Skin of body (tissue), 2 donors: Measurements from ENCODE around the gene NPL. TPM values are rescaled to one million over a fixed set of nuclear protein-coding genes. Genes with fewer than 3 reads are reported as not detected.

Experiments used
- DNase-seq: peaks from one replicate; lab custom pipeline; 2025; lab: John Stamatoyannopoulos, UW
- total RNA-seq: library from RNA; depleted of rRNA; stranded (reverse); fragments of >200 nt; gene quantifications from one replicate; pipeline ENCODE4 v1.2.3, GENCODE V29; 2014

The NPL gene
- total RNA-seq, 1 donor from 2014 or later: 48.0 TPM

DNA sequence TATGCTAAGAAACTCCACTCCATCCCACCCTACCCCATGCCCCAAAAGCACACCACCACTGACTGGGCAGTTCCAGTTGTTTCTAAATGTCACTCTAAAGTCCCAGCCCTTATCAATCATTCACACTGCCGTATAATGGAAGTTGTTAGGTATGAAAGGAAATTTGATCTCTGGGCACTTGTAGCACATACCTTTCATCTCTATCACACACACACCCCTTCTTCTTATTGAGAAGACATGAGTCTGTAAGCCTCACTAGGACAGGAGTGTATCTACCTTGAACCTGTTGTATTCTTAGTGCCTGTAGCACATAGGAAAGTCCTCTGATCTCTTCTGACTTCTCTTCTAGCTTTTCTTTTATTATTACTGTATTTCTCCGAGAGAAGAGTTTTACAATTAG is 27.3 kb downstream of the NPL start:
- DNase-seq: no peak

- DNase-seq: no peak
Observed at GRCh38 chr1:182817802-182818201, 28.2 kb downstream of the NPL start.

DNA sequence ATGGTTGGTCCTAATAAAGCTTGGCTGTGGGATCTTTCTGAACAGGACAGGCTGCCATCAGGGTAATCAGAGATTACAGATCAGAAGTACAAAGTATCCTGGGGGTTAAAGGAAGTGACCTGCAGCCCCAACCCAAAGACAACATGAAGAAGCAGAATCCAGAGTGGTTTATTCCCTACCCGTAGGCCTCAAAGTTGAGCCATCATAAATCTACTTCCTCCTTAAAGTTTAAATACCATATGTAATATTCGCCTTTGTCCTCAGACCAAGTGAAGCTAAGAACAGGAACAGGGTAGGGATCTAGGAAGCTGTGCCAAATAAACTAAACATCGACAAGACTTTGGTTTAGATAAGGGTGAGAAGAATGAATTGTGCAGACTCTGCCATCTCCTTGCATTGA is 33.6 kb downstream of the NPL start:
- no peak for DNase-seq

DNA sequence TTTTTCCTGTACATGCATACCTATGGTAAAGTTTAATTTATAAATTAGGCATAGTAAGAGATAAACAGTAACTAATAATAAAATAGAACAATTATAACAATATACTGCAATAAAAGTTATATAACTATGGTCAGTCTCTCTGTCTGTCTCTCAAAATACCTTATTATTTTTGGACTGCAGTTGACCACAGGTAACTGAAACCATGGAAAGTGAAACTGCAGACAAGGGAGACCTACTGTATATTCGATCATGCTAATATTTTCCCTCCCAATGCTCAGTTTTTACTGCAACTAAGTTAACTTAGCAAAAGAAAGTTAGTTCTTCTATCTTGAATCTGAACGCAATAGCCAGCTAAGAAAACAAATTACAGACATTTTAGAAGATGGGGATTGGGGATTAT is 37.3 kb downstream of the NPL start:
- DNase-seq: no peak

DNA sequence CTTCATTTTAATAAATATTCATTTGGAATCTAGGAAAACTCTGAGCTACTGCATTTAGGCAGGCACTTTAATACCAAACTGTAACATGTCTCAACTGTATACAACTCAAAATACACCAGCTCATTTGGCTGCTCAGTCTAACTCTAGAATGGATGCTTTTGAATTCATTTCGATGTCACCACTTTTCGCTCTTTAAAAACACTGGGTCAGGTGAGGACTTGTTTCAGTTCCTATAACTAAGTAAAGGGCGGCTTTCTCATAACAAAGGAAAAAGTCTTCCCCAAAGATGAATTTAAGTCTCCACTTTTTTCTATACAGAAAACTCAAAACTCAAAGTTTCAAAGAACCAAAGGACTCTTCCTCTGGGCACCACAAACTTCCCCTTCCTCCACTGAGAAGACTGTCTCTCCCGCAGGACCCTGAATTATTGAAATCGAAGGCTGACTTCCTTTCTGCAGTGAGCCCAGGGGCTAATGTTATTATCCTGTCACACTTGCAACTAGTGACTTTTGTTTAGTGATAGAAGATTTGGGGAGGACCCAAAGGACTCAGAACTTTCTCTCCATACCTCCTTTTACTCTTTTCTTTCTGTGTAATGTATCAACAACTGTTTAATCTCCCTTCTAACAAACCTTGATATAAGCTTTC is 39.8 kb downstream of the NPL start:
- no peak for DNase-seq

- DNase-seq: no peak
Observed at GRCh38 chr1:182833271-182833670, 43.7 kb downstream of the NPL start.

DNA sequence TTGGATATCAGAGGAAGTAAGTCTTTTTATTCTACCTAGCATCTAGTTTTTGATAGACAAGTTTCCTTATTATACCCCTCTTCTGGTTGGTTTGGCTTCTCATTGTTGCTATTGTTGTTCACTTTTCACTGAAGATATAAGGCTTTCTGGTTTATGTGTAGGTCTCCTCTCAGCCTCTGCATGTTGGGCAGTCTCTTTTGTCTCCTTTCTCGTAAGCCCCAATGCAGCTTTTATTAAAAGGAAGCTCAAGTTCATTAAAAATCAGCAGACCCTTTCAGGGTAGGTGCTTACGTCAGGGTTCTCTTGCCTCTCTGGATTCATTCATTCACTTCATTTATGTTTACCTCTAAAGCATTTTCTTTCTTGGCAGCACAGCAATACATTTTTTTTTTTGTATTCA is 44.8 kb downstream of the NPL start:
- DNase-seq: no peak

- DNase-seq: no peak
Observed at GRCh38 chr1:182835806-182836205, 46.2 kb downstream of the NPL start.

DNA sequence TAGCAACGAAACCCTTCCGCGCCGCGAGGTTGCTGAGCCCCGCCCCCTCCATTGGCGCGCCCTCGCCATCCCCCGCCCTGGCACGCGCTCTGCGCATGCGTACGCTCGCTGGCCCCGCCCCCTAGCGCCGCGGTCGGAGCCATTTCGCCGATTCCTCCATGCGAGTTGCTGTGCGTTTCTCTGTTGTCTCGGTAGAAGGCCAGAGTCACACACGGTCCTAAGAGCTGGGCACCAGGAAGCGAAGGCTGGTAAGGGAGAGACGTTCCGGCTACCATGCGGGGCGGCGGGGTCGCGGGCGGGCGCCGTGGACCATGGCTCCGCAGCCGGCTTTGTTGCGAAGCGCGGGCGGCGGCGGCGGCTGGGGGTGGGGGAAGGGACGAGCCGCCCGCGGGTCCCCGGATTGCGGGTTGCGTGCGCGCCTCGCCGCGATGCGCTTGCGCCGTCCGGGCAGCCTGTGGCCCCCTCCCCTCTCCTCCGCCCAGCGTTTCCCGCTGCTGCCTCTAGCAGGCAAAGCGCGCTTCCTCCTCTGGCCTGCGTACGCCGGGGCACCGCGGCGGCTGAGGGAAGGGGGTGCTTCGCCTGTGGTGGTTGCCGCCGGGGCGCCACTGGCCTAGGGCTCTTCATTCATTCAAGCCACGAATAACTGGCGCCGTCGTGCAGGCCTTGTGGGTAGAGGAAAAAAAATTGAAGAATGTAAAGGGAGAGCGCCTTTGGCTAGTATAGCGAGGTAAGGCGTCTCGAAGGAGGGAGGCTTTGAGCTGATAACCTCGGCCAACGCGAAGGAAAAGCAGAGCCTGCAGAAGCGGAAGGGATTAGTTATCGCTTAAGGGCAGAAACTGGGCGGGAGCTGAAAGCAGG is 49.9 kb downstream of the NPL start, which contains the start of gene DHX9:
Gene DHX9, plus strand, starts transcription at position 139 of the 858 bp plus-strand sequence. CDS start 3,220 bp downstream, outside the sequence.
- peak; percentile 92 for DNase-seq

GRCh38 chr1:182841368-182841988 is 51.9 kb downstream of the NPL start:
- no peak for DNase-seq

- no peak for DNase-seq
Observed at GRCh38 chr1:182842265-182842664, 52.7 kb downstream of the NPL start.

DNA sequence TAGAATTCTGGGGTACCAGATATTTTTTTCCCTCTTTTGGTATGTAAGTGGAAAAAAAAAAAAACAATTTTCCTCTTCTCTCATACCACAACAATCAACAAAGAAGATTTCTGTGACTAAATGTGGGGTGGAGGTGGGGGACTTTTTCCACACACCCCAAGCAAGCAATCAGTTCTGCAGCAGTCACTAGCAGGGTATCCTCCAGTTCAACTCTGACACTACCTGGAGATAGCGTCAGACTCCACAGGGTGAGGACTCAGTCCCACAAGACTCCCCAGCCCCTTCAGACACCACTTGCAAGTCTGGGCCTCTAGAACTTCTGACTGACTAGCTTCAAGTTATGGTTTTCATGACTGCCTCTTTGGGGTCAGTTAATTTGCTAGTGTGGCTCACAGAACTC is 55.8 kb downstream of the NPL start:
- DNase-seq: no peak

DNA sequence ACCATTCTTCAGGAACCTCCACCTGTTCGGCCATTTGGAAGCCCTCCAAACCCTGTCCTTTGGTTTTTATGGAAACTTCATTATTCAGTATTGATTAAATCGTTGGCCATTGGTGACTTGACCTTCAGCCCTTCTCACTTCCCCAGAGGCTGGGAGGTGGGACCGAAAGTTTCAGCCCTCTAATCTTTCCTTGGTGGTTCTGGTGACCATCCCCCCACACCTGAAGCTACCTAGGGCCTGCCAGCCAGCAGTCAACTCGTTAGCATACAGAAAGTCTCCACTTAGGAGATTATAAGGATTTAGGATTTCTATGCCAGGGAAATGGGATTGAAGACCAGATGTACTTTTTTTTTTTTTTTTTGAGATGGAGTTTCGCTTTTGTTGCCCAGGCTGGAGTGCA is 56.3 kb downstream of the NPL start:
- no peak for DNase-seq

- DNase-seq: no peak
Observed at GRCh38 chr1:182847105-182847504, 57.5 kb downstream of the NPL start.

- DNase-seq: no peak
Observed at GRCh38 chr1:182848736-182849135, 59.2 kb downstream of the NPL start.

GRCh38 chr1:182850319-182850718 is 60.7 kb downstream of the NPL start:
- DNase-seq: no peak

DNA sequence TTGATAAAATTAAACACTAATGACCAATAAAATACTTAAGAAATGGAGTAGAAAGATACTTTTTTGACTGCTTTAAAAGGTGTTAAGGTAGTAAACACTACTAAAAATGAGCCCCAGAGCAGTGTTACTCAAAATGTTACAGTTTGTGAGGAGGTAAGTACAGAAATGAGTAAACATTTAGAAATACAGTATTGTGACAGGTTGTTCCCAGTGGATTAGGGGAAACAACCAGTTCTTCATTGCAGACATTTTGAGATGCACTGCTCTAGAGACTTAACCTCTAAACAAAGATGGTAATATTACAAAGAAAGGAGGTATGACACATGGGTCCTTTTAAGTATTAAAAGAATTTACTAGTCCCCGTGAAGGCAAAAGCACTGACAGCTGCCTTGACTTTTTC is 62.3 kb downstream of the NPL start:
- no peak for DNase-seq

GRCh38 chr1:182855911-182856310 is 66.3 kb downstream of the NPL start:
- peak; percentile 67 for DNase-seq

- no peak for DNase-seq
Observed at GRCh38 chr1:182857212-182857611, 67.6 kb downstream of the NPL start.

- no peak for DNase-seq
Observed at GRCh38 chr1:182860658-182861057, 71.1 kb downstream of the NPL start.

DNA sequence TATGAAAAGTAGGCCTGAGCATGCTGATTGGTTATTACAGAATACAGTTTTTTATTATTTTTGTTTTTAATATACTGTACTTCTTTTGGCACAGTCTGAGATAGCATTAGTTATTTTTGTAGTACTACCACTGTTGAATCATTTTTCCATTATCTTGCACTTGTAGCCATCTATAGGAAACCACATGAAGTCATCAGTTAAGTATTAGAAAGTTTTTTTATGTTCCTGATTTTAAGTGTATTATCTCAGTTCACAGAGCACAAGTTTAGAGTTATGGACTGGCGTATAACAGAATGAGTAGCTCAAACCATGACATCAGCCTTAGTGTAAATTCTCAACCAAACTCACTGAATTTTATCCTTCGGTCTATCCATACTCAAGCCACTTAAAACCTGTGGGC is 72.4 kb downstream of the NPL start:
- DNase-seq: no peak

DNA sequence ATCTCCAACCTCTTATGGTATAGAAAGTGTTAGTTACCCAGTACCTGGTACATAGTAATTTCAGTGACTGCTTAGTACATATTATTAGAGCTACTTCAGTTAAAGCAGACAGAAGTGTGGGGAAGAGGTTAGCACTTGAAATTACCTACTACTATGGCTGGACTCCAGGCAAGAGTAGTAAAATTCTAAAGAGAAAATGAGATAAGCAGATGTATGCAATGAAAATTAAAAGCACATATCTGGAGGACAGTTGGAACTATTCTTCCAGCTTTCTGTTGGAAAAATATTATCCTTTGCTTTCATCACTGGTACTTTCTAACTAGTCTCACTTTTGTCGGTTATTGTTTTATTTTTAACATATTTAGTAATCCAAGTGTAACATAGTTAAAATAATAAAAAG is 73.3 kb downstream of the NPL start:
- DNase-seq: no peak
